Left kidney (tissue), 1 donor: ENCODE results near the gene CAMKK1. TPM values are rescaled to one million over a fixed set of nuclear protein-coding genes. Genes with fewer than 3 reads are reported as not detected.

Source experiments
- polyA plus RNA-seq: library from polyadenylated mRNA; unstranded; fragments of 120-200 nt; gene quantifications from one replicate; pipeline ENCODE4 v1.2.1, GENCODE V29; 2013; ENCODE audit not compliant: insufficient read length

CAMKK1 gene
- polyA plus RNA-seq, 1 donor = 4.2 TPM

Other genes starting within 250 kb of the CAMKK1 start
- gene TAX1BP3, start 224.5 kb downstream of the CAMKK1 start, polyA plus RNA-seq = 78.4 TPM
- 20.3 TPM for gene EMC6, start 224.2 kb downstream of the CAMKK1 start, polyA plus RNA-seq
- gene P2RX5, start 196.9 kb downstream of the CAMKK1 start, polyA plus RNA-seq = 0.95 TPM
- gene HASPIN, start 169.2 kb downstream of the CAMKK1 start, polyA plus RNA-seq = 4.4 TPM
- 42.7 TPM for gene ITGAE, start 91.9 kb downstream of the CAMKK1 start, polyA plus RNA-seq
- 116 TPM for gene NCBP3, start 46.8 kb downstream of the CAMKK1 start, polyA plus RNA-seq
- 0.67 TPM for gene P2RX1, start 23.4 kb upstream of the CAMKK1 start, polyA plus RNA-seq
- 2.9 TPM for gene ATP2A3, start 71.4 kb upstream of the CAMKK1 start, polyA plus RNA-seq
- 29.9 TPM for gene ZZEF1, start 250.0 kb upstream of the CAMKK1 start, polyA plus RNA-seq